HUES6 (cell line): ENCODE data around the gene C1orf116.
"Not testable (repeated sequence)": the region's sequence is repeated elsewhere in the genome, so short reads cannot be mapped to it uniquely, and the experiment has no call there.

Experiments
- H3K27ac ChIP-seq: 2 replicates; pipeline ENCODE4 v1.7.0; 2013; ENCODE audit warnings: low read depth, mild to moderate bottlenecking, low read length, inconsistent platforms
- H3K27me3 ChIP-seq: 2 replicates; pipeline ENCODE4 v1.6.1; 2013; ENCODE audit warnings: low read length; ENCODE audit not compliant: control insufficient read depth, insufficient read depth
- H3K36me3 ChIP-seq: 2 replicates; pipeline ENCODE4 v1.6.1; 2013; ENCODE audit warnings: low read length; ENCODE audit not compliant: control insufficient read depth, insufficient read depth
- H3K4me1 ChIP-seq: 2 replicates; pipeline ENCODE4 v1.6.1; 2013; ENCODE audit warnings: low read length; ENCODE audit not compliant: control insufficient read depth, insufficient read depth
- H3K4me3 ChIP-seq: 2 replicates; pipeline ENCODE4 v1.5.1; 2013; ENCODE audit warnings: low read depth, low read length
- H3K9ac ChIP-seq: one replicate; pipeline ENCODE4 v1.6.1; 2013; ENCODE audit warnings: mild to moderate bottlenecking, low read length
- H3K9me3 ChIP-seq: 2 replicates; pipeline ENCODE4 v1.6.1; 2013; ENCODE audit warnings: low read depth, low read length; ENCODE audit not compliant: control insufficient read depth, insufficient read depth

The C1orf116 gene

GRCh38 chr1:207049974-207050391 lies 17.4 kb upstream of the C1orf116 start:
- peak overlapping the region; percentile 84 for H3K4me3 ChIP-seq
- H3K27me3 ChIP-seq, result no peaks in the 10 kb centered on the region
- peaks cover 12% of the 10 kb centered on the region for H3K4me1 ChIP-seq
- peak overlapping the region; percentile 91 for H3K9ac ChIP-seq
- H3K36me3 ChIP-seq, result peaks cover 25% of the 10 kb centered on the region
- no peaks in the 10 kb centered on the region for H3K9me3 ChIP-seq
- H3K27ac ChIP-seq, result peak overlapping the region; percentile 78; the same call in 1 of the 2 replicates

- peak overlapping the region; percentile 84 for H3K4me3 ChIP-seq
- H3K4me1 ChIP-seq, result peaks cover 12% of the 10 kb centered on the region
- H3K36me3 ChIP-seq, result peaks cover 25% of the 10 kb centered on the region
- no peak overlapping the region for H3K9ac ChIP-seq
- H3K9me3 ChIP-seq, result no peaks in the 10 kb centered on the region
- H3K27me3 ChIP-seq, result no peaks in the 10 kb centered on the region
- H3K27ac ChIP-seq, result no peak overlapping the region
Observed at GRCh38 chr1:207049514-207049913, 17.0 kb upstream of the C1orf116 start.

- peaks cover 25% of the 10 kb centered on the region for H3K36me3 ChIP-seq
- H3K9ac ChIP-seq, result no peak overlapping the region
- 0 out of 2 replicates have a peak overlapping the region, but pooled peaks have one; percentile 6 for H3K4me3 ChIP-seq
- no peaks in the 10 kb centered on the region for H3K9me3 ChIP-seq
- H3K27me3 ChIP-seq, result no peaks in the 10 kb centered on the region
- H3K27ac ChIP-seq, result no peak overlapping the region
- peaks cover 12% of the 10 kb centered on the region for H3K4me1 ChIP-seq
Observed at GRCh38 chr1:207049054-207049453, 16.5 kb upstream of the C1orf116 start.

DNA sequence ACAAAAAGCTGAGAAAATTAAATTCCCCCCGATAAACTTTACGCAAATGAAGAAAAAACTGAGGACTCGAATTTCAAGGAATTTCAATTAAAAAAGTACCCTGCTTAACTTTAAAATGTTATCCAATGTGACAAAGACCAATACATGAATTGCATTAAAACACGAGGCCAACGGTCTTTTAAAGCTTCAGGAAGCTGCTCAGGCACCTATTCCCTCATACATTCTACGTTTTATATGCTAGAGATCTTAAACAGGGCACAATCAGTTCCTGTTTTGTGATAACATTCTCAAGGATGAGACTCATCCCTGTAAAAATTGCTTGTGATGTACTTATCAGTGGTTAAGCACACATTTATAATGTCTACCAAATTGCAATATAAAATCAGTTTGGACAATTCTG lies 15.5 kb upstream of the C1orf116 start:
- Histone ChIP-seq H3K27me3 (no peaks in the 10 kb centered on the region), H3K9ac (no peak overlapping the region), H3K4me3 (no peak overlapping the region), H3K4me1 (peaks cover 12% of the 10 kb centered on the region), H3K9me3 (no peaks in the 10 kb centered on the region), H3K36me3 (peaks cover 25% of the 10 kb centered on the region), H3K27ac (no peak overlapping the region)

- no peak overlapping the region for H3K4me3 ChIP-seq
- H3K36me3 ChIP-seq, result peaks cover 25% of the 10 kb centered on the region
- no peak overlapping the region for H3K9ac ChIP-seq
- H3K4me1 ChIP-seq, result peaks cover 12% of the 10 kb centered on the region
- no peak overlapping the region for H3K27ac ChIP-seq
- no peaks in the 10 kb centered on the region for H3K9me3 ChIP-seq
- H3K27me3 ChIP-seq, result no peaks in the 10 kb centered on the region
Observed at GRCh38 chr1:207047505-207047904, 14.9 kb upstream of the C1orf116 start.

DNA sequence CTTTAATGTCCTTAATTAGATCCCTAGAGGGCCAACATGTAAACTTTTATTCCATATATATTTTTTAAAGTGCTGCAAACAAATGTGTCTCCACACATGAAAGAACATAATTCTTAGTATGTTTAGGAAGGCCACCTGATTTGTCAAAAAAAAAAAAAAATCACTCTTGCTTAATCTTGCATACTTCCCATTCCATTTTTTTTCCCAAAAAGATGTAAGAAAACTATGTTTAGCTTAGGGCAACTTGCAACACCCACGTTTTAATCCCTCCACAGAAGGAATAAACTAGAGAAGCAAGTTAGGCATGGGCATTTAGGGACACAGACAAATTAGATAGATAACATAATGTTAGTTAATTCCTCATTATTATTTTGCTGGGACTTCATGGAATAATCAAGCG lies 12.9 kb upstream of the C1orf116 start:
- Histone ChIP-seq H3K9me3 (no peaks in the 10 kb centered on the region), H3K9ac (no peak overlapping the region), H3K4me1 (0 out of 2 replicates have a peak, but pooled peaks cover 5% of the 10 kb centered on the region), H3K27ac (no peak overlapping the region), H3K4me3 (no peak overlapping the region), H3K27me3 (no peaks in the 10 kb centered on the region), H3K36me3 (peaks cover 25% of the 10 kb centered on the region)

- H3K36me3 ChIP-seq, H3K9me3 ChIP-seq, H3K4me1 ChIP-seq, H3K27me3 ChIP-seq, H3K9ac ChIP-seq, H3K4me3 ChIP-seq, H3K27ac ChIP-seq: not testable (repeated sequence)
Observed at GRCh38 chr1:207041397-207041796, 8.8 kb upstream of the C1orf116 start.

DNA sequence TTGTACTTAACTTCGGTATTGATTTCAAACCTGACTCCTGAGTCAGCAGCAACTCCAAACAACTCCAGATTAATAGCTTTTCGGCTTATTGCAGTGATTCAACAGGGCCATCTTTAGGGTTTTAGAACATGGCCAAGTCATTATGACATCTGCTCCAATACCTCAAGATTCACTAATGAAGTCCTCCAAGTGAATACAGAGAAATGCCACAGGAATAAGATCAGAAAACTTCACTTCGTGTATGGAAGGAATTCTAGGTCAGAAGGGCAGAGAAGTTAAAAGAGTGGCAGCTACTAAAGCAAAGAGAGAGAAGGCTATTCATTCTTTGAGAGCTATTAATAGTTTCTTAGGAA lies 7.6 kb upstream of the C1orf116 start:
- H3K4me1 ChIP-seq, result no peaks in the 10 kb centered on the region
- no peaks in the 10 kb centered on the region for H3K36me3 ChIP-seq
- no peak overlapping the region for H3K4me3 ChIP-seq
- 0 out of 2 replicates have a peak, but pooled peaks cover 5% of the 10 kb centered on the region for H3K27me3 ChIP-seq
- no peaks in the 10 kb centered on the region for H3K9me3 ChIP-seq
- no peak overlapping the region for H3K9ac ChIP-seq
- no peak overlapping the region for H3K27ac ChIP-seq

DNA sequence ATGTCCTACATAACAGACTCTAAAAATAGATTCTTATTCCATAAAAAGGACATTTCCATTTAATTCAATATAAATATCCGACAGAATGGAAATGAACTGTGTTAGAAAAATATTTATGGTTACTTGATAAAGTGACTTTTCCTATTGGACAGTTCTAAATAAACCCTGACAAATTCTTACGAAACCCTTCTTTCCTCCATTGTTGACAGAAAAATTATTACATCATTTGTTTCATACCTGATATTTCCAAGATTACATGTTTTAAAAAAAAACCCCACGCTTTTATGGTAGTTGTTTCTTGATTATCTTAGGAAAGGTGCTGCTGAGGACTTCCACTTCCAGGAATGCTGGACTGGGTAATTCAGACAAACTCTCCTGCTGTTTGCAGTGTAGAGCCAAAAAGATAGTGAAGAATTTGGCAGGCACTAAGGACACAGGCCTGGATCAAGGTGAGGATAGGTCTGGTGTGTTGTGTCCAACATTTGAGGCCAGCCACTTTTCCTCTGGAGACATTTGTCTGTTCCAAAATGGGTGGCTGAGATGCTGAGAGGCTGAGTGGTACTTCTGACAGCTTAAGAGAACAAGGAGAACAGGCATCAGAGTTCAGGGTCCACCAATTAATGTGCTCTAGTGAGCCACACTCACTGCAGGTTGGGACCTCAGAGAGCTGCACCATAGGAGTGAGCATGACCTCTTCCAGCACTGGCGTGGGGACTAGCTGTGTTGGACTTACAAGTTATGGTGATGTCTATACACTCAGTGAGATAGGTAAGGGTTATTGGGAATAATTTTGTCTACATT lies 7.0 kb upstream of the C1orf116 start:
- H3K27ac ChIP-seq, result no peak overlapping the region
- no peaks in the 10 kb centered on the region for H3K9me3 ChIP-seq
- no peaks in the 10 kb centered on the region for H3K4me1 ChIP-seq
- no peak overlapping the region for H3K9ac ChIP-seq
- no peaks in the 10 kb centered on the region for H3K36me3 ChIP-seq
- H3K27me3 ChIP-seq, result 0 out of 2 replicates have a peak, but pooled peaks cover 5% of the 10 kb centered on the region
- no peak overlapping the region for H3K4me3 ChIP-seq

DNA sequence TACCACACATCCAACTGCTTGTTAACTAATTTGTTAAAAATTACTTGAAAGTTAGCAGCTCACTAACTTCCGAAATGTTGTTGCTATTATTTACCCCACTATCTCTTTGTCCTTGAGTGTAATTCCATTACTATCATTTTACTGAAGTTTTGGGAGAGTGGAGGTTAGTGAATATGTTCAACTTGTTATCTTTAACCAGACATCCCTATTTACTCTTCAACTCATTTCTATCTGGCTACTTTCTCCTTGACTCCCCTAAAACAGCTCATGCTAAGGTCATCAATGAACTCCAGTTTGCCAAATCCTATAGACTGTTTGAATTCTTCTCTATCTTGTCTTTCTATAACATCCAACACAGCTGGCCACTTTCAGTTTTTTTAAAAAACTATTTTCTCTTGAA lies 4.3 kb upstream of the C1orf116 start:
- H3K9ac ChIP-seq, result no peak overlapping the region
- H3K27ac ChIP-seq, result no peak overlapping the region
- H3K4me3 ChIP-seq, result no peak overlapping the region
- H3K36me3 ChIP-seq, result no peaks in the 10 kb centered on the region
- H3K9me3 ChIP-seq, result no peaks in the 10 kb centered on the region
- H3K27me3 ChIP-seq, result 0 out of 2 replicates have a peak, but pooled peaks cover 5% of the 10 kb centered on the region
- peaks cover 11% of the 10 kb centered on the region for H3K4me1 ChIP-seq

- Histone ChIP-seq H3K36me3 (no peaks in the 10 kb centered on the region), H3K4me1 (peaks cover 19% of the 10 kb centered on the region), H3K9me3 (no peaks in the 10 kb centered on the region), H3K27ac (no peak overlapping the region), H3K9ac (no peak overlapping the region), H3K4me3 (no peak overlapping the region), H3K27me3 (0 out of 2 replicates have a peak, but pooled peaks cover 5% of the 10 kb centered on the region)
Observed at GRCh38 chr1:207035877-207036551, 3.5 kb upstream of the C1orf116 start.
